HL-60 (cell line): ENCODE data around the gene CSTB.

Source experiments
- DNase-seq, 2 experiments: peaks; one replicate each; pipeline ENCODE4 v3.0.0-alpha.2; 2010 to 2020; ENCODE audit warnings: low read depth in 1 of 2, low spot score in 1 of 2
- H3K27ac ChIP-seq: fragments of 250-450 bp; sonication (Bioruptor Pico); replicated peaks from 2 replicates; pipeline ENCODE4 v1.5.1; 2020; ENCODE audit warnings: mild to moderate bottlenecking, moderate library complexity
- H3K27me3 ChIP-seq: fragments of 250-450 bp; sonication (Bioruptor Pico); 2 replicates; pipeline ENCODE4 v1.5.1; 2021; ENCODE audit warnings: mild to moderate bottlenecking, moderate library complexity; ENCODE audit not compliant: insufficient read depth, poor library complexity, severe bottlenecking
- H3K4me3 ChIP-seq: replicated peaks from 2 replicates; pipeline ENCODE4 v1.5.1; 2011; ENCODE audit warnings: mild to moderate bottlenecking, control low read depth, low read length; ENCODE audit not compliant: insufficient read depth
- CTCF ChIP-seq: IDR thresholded peaks from one replicate; pipeline ENCODE4 v1.5.1; 2011; ENCODE audit warnings: low read length, control low read depth, inconsistent platforms; ENCODE audit not compliant: insufficient read depth
- GABPA ChIP-seq: IDR thresholded peaks from 2 replicates; pipeline ENCODE4 v1.6.1; 2012; ENCODE audit warnings: low read depth
- POLR2AphosphoS5 ChIP-seq: IDR thresholded peaks from 2 replicates; pipeline ENCODE4 v1.6.1; 2012; ENCODE audit warnings: low read depth
- REST ChIP-seq: IDR thresholded peaks from 2 replicates; pipeline ENCODE4 v1.6.1; 2012; ENCODE audit warnings: low read depth; ENCODE audit not compliant: insufficient replicate concordance
- SPI1 ChIP-seq: IDR thresholded peaks from 2 replicates; pipeline ENCODE4 v1.6.1; 2012; ENCODE audit warnings: low read depth, mild to moderate bottlenecking, borderline replicate concordance

CSTB gene

GRCh38 chr21:43777953-43778352 is 1.8 kb upstream of the CSTB start:
- H3K27me3 ChIP-seq: no peaks in the 10 kb centered on the region
- no peak for DNase-seq
- TF ChIP-seq POLR2AphosphoS5: no peak
- TF ChIP-seq SPI1: no peak
- no peak for TF ChIP-seq REST
- no peak for TF ChIP-seq GABPA
- no peak for TF ChIP-seq CTCF
- H3K27ac ChIP-seq: no peak overlapping the region
- no peak overlapping the region for H3K4me3 ChIP-seq

- no peak for TF ChIP-seq POLR2AphosphoS5
- H3K27ac ChIP-seq: no peak overlapping the region
- DNase-seq: no peak
- H3K27me3 ChIP-seq: no peaks in the 10 kb centered on the region
- peak overlapping the region; percentile 61 for H3K4me3 ChIP-seq
Measured at GRCh38 chr21:43775190-43775589, 918 bp downstream of the CSTB start.

- no peak overlapping the region for H3K4me3 ChIP-seq
- TF ChIP-seq POLR2AphosphoS5: no peak
- no peak for TF ChIP-seq REST
- TF ChIP-seq CTCF: no peak
- no peak for TF ChIP-seq GABPA
- no peak for TF ChIP-seq SPI1
- H3K27me3 ChIP-seq: no peaks in the 10 kb centered on the region
- no peak overlapping the region for H3K27ac ChIP-seq
- no peak for DNase-seq
Measured at GRCh38 chr21:43774163-43774562, 1.9 kb downstream of the CSTB start.

- Histone ChIP-seq H3K27ac (no peak overlapping the region), H3K27me3 (no peaks in the 10 kb centered on the region), H3K4me3 (no peak overlapping the region)
- TF ChIP-seq CTCF (no peak), REST (no peak), SPI1 (no peak), POLR2AphosphoS5 (no peak), GABPA (no peak)
- no peak for DNase-seq
Measured at GRCh38 chr21:43772425-43772821, 3.7 kb downstream of the CSTB start.
